Activated CD4-positive, alpha-beta T cell treated with anti-CD3 and anti-CD28 coated beads, Interleukin-2, amount 10 ng/mL, durations not matched to agents 24 days and 14 days (primary cell): Measurements from ENCODE around the gene BIRC2. TPM values are rescaled to one million over a fixed set of nuclear protein-coding genes. Genes with fewer than 3 reads are reported as not detected.
A peak's percentile ranks its signal among the peaks of the same experiment; 100 is the strongest.
"Not testable (repeated sequence)": the region's sequence is repeated elsewhere in the genome, so short reads cannot be mapped to it uniquely, and the experiment has no call there.

ENCODE experiments used
- DNase-seq: peaks from one replicate; pipeline ENCODE4 v3.0.0; 2022
- H3K27ac Mint-ChIP-seq: one replicate; pipeline ENCODE4 v1.8.0; 2022; ENCODE audit warnings: mild to moderate bottlenecking, mixed read lengths
- H3K27me3 Mint-ChIP-seq: one replicate; pipeline ENCODE4 v1.8.0; 2022; ENCODE audit warnings: mixed read lengths
- H3K36me3 Mint-ChIP-seq: one replicate; pipeline ENCODE4 v1.8.0; 2022; ENCODE audit warnings: low read depth, mild to moderate bottlenecking, mixed read lengths
- H3K4me1 Mint-ChIP-seq: one replicate; pipeline ENCODE4 v1.8.0; 2021; ENCODE audit warnings: mixed read lengths
- H3K4me3 Mint-ChIP-seq: one replicate; pipeline ENCODE4 v1.8.0; 2022; ENCODE audit warnings: mild to moderate bottlenecking, moderate library complexity, mixed read lengths
- H3K9me3 Mint-ChIP-seq: one replicate; pipeline ENCODE4 v1.8.0; 2021; ENCODE audit warnings: mixed read lengths
- intact Hi-C: fragments of 100-400 bp; cut with micrococcal nuclease; formaldehyde crosslinking; loops from one replicate; pipeline ENCODE4 v1.15.1; 2023
- total RNA-seq: library from RNA; stranded (reverse); gene quantifications from 2 replicates; pipeline ENCODE4 v1.2.3, GENCODE V29; 2022

Gene BIRC2
- total RNA-seq = 27.8 and 30.8 TPM in 2 replicates

GRCh38 chr11:102346748-102347461 is at the start of gene BIRC2:
BIRC2 (plus strand) TSS chr11:102347214; CDS start chr11:102349855, 2,641 bp downstream.
- Mint-ChIP-seq H3K27me3 (no peaks in the 10 kb centered on the region), H3K4me1 (peaks cover 36% of the 10 kb centered on the region), H3K27ac (peak within 1 kb of the TSS; percentile 99), H3K9me3 (no peaks in the 10 kb centered on the region), H3K36me3 (peaks cover 22% of the 10 kb centered on the region), H3K4me3 (peak within 1 kb of the TSS; percentile 99)
- DNase-seq = peak; percentile 99
- intact Hi-C loops = loop anchor here (1.0 to 2.0 kb wide), 6 partner anchors 14 to 252 kb away; partner anchors contain the start of genes BIRC3 and TMEM123

GRCh38 chr11:102300837-102301236 is 46.2 kb upstream of the BIRC2 start:
- intact Hi-C loops, H3K4me3 Mint-ChIP-seq, H3K27me3 Mint-ChIP-seq, H3K27ac Mint-ChIP-seq: not testable (repeated sequence)
- H3K9me3 Mint-ChIP-seq = peaks cover 35% of the 10 kb centered on the region
- peaks cover 38% of the 10 kb centered on the region for H3K36me3 Mint-ChIP-seq
- DNase-seq = peak; percentile 78
- H3K4me1 Mint-ChIP-seq = peaks cover 44% of the 10 kb centered on the region

GRCh38 chr11:102302241-102302640 is 44.8 kb upstream of the BIRC2 start:
- Mint-ChIP-seq H3K9me3 (peaks cover 35% of the 10 kb centered on the region), H3K27me3 (no peaks in the 10 kb centered on the region), H3K27ac (no peak overlapping the region), H3K4me1 (peaks cover 57% of the 10 kb centered on the region), H3K36me3 (peaks cover 38% of the 10 kb centered on the region), H3K4me3 (no peak overlapping the region)
- DNase-seq = no peak
- intact Hi-C loops = no loop called here

GRCh38 chr11:102304686-102305085 is 42.3 kb upstream of the BIRC2 start:
- no peak for DNase-seq
- peaks cover 55% of the 10 kb centered on the region for H3K4me1 Mint-ChIP-seq
- H3K9me3 Mint-ChIP-seq = peaks cover 29% of the 10 kb centered on the region
- peak overlapping the region; percentile 57 for H3K4me3 Mint-ChIP-seq
- no peaks in the 10 kb centered on the region for H3K27me3 Mint-ChIP-seq
- H3K36me3 Mint-ChIP-seq = peaks cover 24% of the 10 kb centered on the region
- intact Hi-C loops = no loop called here
- peak overlapping the region; percentile 66 for H3K27ac Mint-ChIP-seq

- Mint-ChIP-seq H3K27ac (peak overlapping the region; percentile 74), H3K9me3 (peaks cover 32% of the 10 kb centered on the region), H3K4me1 (peaks cover 49% of the 10 kb centered on the region), H3K36me3 (peaks cover 19% of the 10 kb centered on the region), H3K4me3 (peak overlapping the region; percentile 58), H3K27me3 (no peaks in the 10 kb centered on the region)
- intact Hi-C loops = loop anchor here (1.0 kb wide), 2 partner anchors 10 to 12 kb away; partner anchors contain the start of gene BIRC3
- DNase-seq = no peak
These were observed 41.5 kb upstream of the BIRC2 start for GRCh38 chr11:102305352-102306047.

- Mint-ChIP-seq H3K4me1 (peaks cover 47% of the 10 kb centered on the region), H3K9me3 (peaks cover 32% of the 10 kb centered on the region), H3K36me3 (peaks cover 18% of the 10 kb centered on the region), H3K27me3 (no peaks in the 10 kb centered on the region), H3K4me3 (peak overlapping the region; percentile 58), H3K27ac (peak overlapping the region; percentile 81)
- no peak for DNase-seq
- intact Hi-C loops = loop anchor here (1.0 kb wide), 2 partner anchors 11 kb away; partner anchors contain the start of gene BIRC3
These were observed 40.9 kb upstream of the BIRC2 start for GRCh38 chr11:102306048-102306597.

- peaks cover 23% of the 10 kb centered on the region for H3K9me3 Mint-ChIP-seq
- DNase-seq = peak; percentile 77
- H3K4me3 Mint-ChIP-seq = peak overlapping the region; percentile 54
- H3K36me3 Mint-ChIP-seq = peaks cover 12% of the 10 kb centered on the region
- peak overlapping the region; percentile 81 for H3K27ac Mint-ChIP-seq
- intact Hi-C loops = loop anchor here (1.0 kb wide), 2 partner anchors 10 to 12 kb away; partner anchors contain the start of gene BIRC3
- H3K27me3 Mint-ChIP-seq = no peaks in the 10 kb centered on the region
- H3K4me1 Mint-ChIP-seq = peaks cover 39% of the 10 kb centered on the region
These were observed 39.9 kb upstream of the BIRC2 start for GRCh38 chr11:102306817-102307726.

- Mint-ChIP-seq H3K36me3 (peaks cover 12% of the 10 kb centered on the region), H3K27me3 (no peaks in the 10 kb centered on the region), H3K4me3 (no peak overlapping the region), H3K9me3 (peaks cover 23% of the 10 kb centered on the region), H3K27ac (no peak overlapping the region), H3K4me1 (peaks cover 43% of the 10 kb centered on the region)
- no peak for DNase-seq
- intact Hi-C loops = no loop called here
These were observed 39.3 kb upstream of the BIRC2 start for GRCh38 chr11:102307727-102308038.

- H3K36me3 Mint-ChIP-seq = peaks cover 1% of the 10 kb centered on the region
- H3K4me3 Mint-ChIP-seq = no peak overlapping the region
- no peak for DNase-seq
- peaks cover 46% of the 10 kb centered on the region for H3K4me1 Mint-ChIP-seq
- intact Hi-C loops = no loop called here
- no peak overlapping the region for H3K27ac Mint-ChIP-seq
- no peaks in the 10 kb centered on the region for H3K27me3 Mint-ChIP-seq
- peaks cover 8% of the 10 kb centered on the region for H3K9me3 Mint-ChIP-seq
These were observed 37.1 kb upstream of the BIRC2 start for GRCh38 chr11:102309621-102310541.

- peak overlapping the region; percentile 62 for H3K27ac Mint-ChIP-seq
- H3K27me3 Mint-ChIP-seq = peaks cover 2% of the 10 kb centered on the region
- intact Hi-C loops = no loop called here
- H3K9me3 Mint-ChIP-seq = peaks cover 6% of the 10 kb centered on the region
- peaks cover 43% of the 10 kb centered on the region for H3K4me1 Mint-ChIP-seq
- peaks cover 6% of the 10 kb centered on the region for H3K36me3 Mint-ChIP-seq
- H3K4me3 Mint-ChIP-seq = peak overlapping the region; percentile 52
- no peak for DNase-seq
These were observed 34.3 kb upstream of the BIRC2 start for GRCh38 chr11:102312667-102313066.

GRCh38 chr11:102313238-102313940 is 33.6 kb upstream of the BIRC2 start:
- H3K9me3 Mint-ChIP-seq = peaks cover 6% of the 10 kb centered on the region
- DNase-seq = peak; percentile 73
- peak overlapping the region; percentile 49 for H3K27ac Mint-ChIP-seq
- peaks cover 9% of the 10 kb centered on the region for H3K36me3 Mint-ChIP-seq
- H3K4me1 Mint-ChIP-seq = peaks cover 43% of the 10 kb centered on the region
- peaks cover 2% of the 10 kb centered on the region for H3K27me3 Mint-ChIP-seq
- H3K4me3 Mint-ChIP-seq = peak overlapping the region; percentile 63
- intact Hi-C loops = no loop called here

- intact Hi-C loops = no loop called here
These were observed 32.2 kb upstream of the BIRC2 start for GRCh38 chr11:102314784-102315183.

More at GRCh38 chr11:102314784-102315183, 32.2 kb upstream of the BIRC2 start:
- H3K27me3 Mint-ChIP-seq = peaks cover 2% of the 10 kb centered on the region
- peaks cover 2% of the 10 kb centered on the region for H3K9me3 Mint-ChIP-seq
- peak overlapping the region; percentile 27 for H3K27ac Mint-ChIP-seq
- H3K4me3 Mint-ChIP-seq = no peak overlapping the region
- peaks cover 48% of the 10 kb centered on the region for H3K4me1 Mint-ChIP-seq
- H3K36me3 Mint-ChIP-seq = peaks cover 21% of the 10 kb centered on the region
- DNase-seq = no peak
